H1 (cell line): ENCODE data around the gene KMT5B. TPM values are rescaled to one million over a fixed set of nuclear protein-coding genes. Genes with fewer than 3 reads are reported as not detected.

Source experiments
- CTCF ChIA-PET: fragments of 300-600 bp; sonication (Branson Sonifier 250); formaldehyde crosslinking; loops from one replicate; lab custom pipeline; 2021; ENCODE audit not compliant: partially characterized antibody; lab: Charles Lee
- POLR2A ChIA-PET: fragments of 300-600 bp; sonication (Branson Sonifier 250); formaldehyde crosslinking; loops from one replicate; lab custom pipeline; 2021; ENCODE audit warnings: inconsistent platforms; ENCODE audit not compliant: partially characterized antibody; lab: Charles Lee
- DNase-seq, 2 experiments: peaks; one replicate each; pipeline versions ENCODE4 v3.0.0 to v3.0.0-alpha.2; 2010 to 2022; ENCODE audit warnings: low spot score in 2 of 2, low read depth in 1 of 2, mixed read lengths in 1 of 2
- FAIRE-seq: peaks from 2 replicates; lab custom pipeline; 2011; peaks lifted over from hg19 to GRCh38; lab: Jason Lieb, UNC
- H2AFZ ChIP-seq: 2 replicates; pipeline ENCODE4 v1.8.1; 2012; ENCODE audit warnings: low read length, inconsistent platforms
- H2AK5ac ChIP-seq: 2 replicates; pipeline ENCODE4 v1.6.1; 2013; ENCODE audit warnings: low read depth, low read length
- H2BK120ac ChIP-seq: replicated peaks from 2 replicates; pipeline ENCODE3; 2013; ENCODE audit warnings: low read depth, low read length, inconsistent platforms
- H2BK12ac ChIP-seq: 2 replicates; pipeline ENCODE4 v1.6.1; 2013; ENCODE audit warnings: low read depth, low read length
- H2BK15ac ChIP-seq: 2 replicates; pipeline ENCODE4 v1.6.1; 2013; ENCODE audit warnings: low read length
- H2BK20ac ChIP-seq: 2 replicates; pipeline ENCODE4 v1.6.1; 2013; ENCODE audit warnings: low read length
- H2BK5ac ChIP-seq: 2 replicates; pipeline ENCODE4 v1.6.1; 2013; ENCODE audit warnings: low read depth, low read length
- H3K14ac ChIP-seq: 2 replicates; pipeline ENCODE4 v1.6.1; 2013; ENCODE audit warnings: inconsistent platforms; ENCODE audit not compliant: insufficient read length
- H3K18ac ChIP-seq: 2 replicates; pipeline ENCODE4 v1.6.1; 2013; ENCODE audit warnings: low read length; ENCODE audit errors: extremely low read depth
- H3K23ac ChIP-seq: 2 replicates; pipeline ENCODE4 v1.6.1; 2013; ENCODE audit warnings: inconsistent platforms; ENCODE audit not compliant: insufficient read length
- H3K23me2 ChIP-seq: 2 replicates; pipeline ENCODE4 v1.6.1; 2013; ENCODE audit warnings: low read depth, low read length
- H3K27ac ChIP-seq: 2 replicates; pipeline ENCODE4 v1.6.1; 2011; ENCODE audit warnings: low read depth, low read length, inconsistent platforms
- H3K27me3 ChIP-seq, 4 experiments: replicated peaks in 1 of 4; 1 replicate in 1 of 4; 2 replicates in 3 of 4; pipeline versions ENCODE4 v1.6.1 to v1.8.1; 2011 to 2013; ENCODE audit warnings: low read length in 3 of 4, mild to moderate bottlenecking in 3 of 4, inconsistent platforms in 2 of 4, mixed read lengths in 2 of 4, moderate library complexity in 1 of 4; ENCODE audit not compliant: control insufficient read depth in 3 of 4, insufficient read depth in 3 of 4; ENCODE audit errors: extremely low read depth in 1 of 4
- H3K36me3 ChIP-seq, 4 experiments: 2 replicates each; pipeline versions ENCODE4 v1.6.1 to v1.8.1; 2011 to 2013; ENCODE audit warnings: mild to moderate bottlenecking in 4 of 4, low read length in 3 of 4, moderate library complexity in 2 of 4, control low read depth in 1 of 4, inconsistent platforms in 1 of 4; ENCODE audit not compliant: insufficient read depth in 4 of 4, control insufficient read depth in 2 of 4
- H3K4ac ChIP-seq: replicated peaks from 2 replicates; pipeline ENCODE3; 2013; ENCODE audit warnings: low read length, low read depth, mixed read lengths, inconsistent platforms; ENCODE audit not compliant: insufficient read length
- H3K4me1 ChIP-seq, 4 experiments: replicated peaks in 1 of 4; 1 replicate in 1 of 4; 2 replicates in 3 of 4; pipeline versions ENCODE4 v1.6.1 to v1.8.1; 2011 to 2013; ENCODE audit warnings: low read length in 3 of 4, inconsistent platforms in 2 of 4, mixed read lengths in 1 of 4; ENCODE audit not compliant: insufficient read depth in 4 of 4, control insufficient read depth in 3 of 4
- H3K4me2 ChIP-seq, 2 experiments: 2 replicates each; pipeline versions ENCODE4 v1.6.1 to v1.8.1; 2011 to 2013; ENCODE audit warnings: low read depth in 2 of 2, low read length in 2 of 2, control low read depth in 1 of 2, inconsistent platforms in 1 of 2, mild to moderate bottlenecking in 1 of 2; ENCODE audit not compliant: insufficient read depth in 1 of 2
- H3K4me3 ChIP-seq, 4 experiments: fragments of 200-600, 300-600 bp in 1 of 4; sonication (generic), shearing (Covaris generic), sonication (Bioruptor Twin) in 1 of 4; 2 replicates each; pipeline versions ENCODE4 v1.5.1 to v1.8.1; 2011 to 2016; ENCODE audit warnings: low read length in 4 of 4, low read depth in 3 of 4, control low read depth in 2 of 4, inconsistent platforms in 2 of 4, mild to moderate bottlenecking in 2 of 4, mixed read lengths in 1 of 4, moderate library complexity in 1 of 4; ENCODE audit not compliant: insufficient read depth in 2 of 4; ENCODE audit errors: extremely low read depth in 1 of 4
- H3K56ac ChIP-seq: replicated peaks from 2 replicates; pipeline ENCODE3; 2013; ENCODE audit warnings: low read depth, mild to moderate bottlenecking, mixed read lengths, low read length, inconsistent platforms; ENCODE audit not compliant: insufficient read length
- H3K79me1 ChIP-seq: 2 replicates; pipeline ENCODE4 v1.6.1; 2013; ENCODE audit warnings: low read depth, low read length, control low read depth
- H3K79me2 ChIP-seq, 2 experiments: 2 replicates each; pipeline versions ENCODE4 v1.6.1 to v1.8.1; 2012 to 2013; ENCODE audit warnings: low read length in 2 of 2, mild to moderate bottlenecking in 2 of 2, inconsistent platforms in 1 of 2; ENCODE audit not compliant: insufficient read depth in 2 of 2, control insufficient read depth in 1 of 2
- H3K9ac ChIP-seq, 4 experiments: replicated peaks in 1 of 4; 1 replicate in 1 of 4; 2 replicates in 3 of 4; pipeline versions ENCODE4 v1.6.1 to v1.8.1; 2011 to 2013; ENCODE audit warnings: low read depth in 3 of 4, low read length in 3 of 4, control low read depth in 2 of 4, mild to moderate bottlenecking in 2 of 4, moderate library complexity in 2 of 4, inconsistent platforms in 1 of 4; ENCODE audit errors: extremely low read depth in 1 of 4
- H3K9me3 ChIP-seq, 2 experiments: 2 replicates each; pipeline versions ENCODE4 v1.6.1 to v1.8.1; 2012 to 2013; ENCODE audit warnings: mild to moderate bottlenecking in 2 of 2, moderate library complexity in 2 of 2, control low read depth in 1 of 2, inconsistent platforms in 1 of 2, low read depth in 1 of 2, low read length in 1 of 2, mixed read lengths in 1 of 2; ENCODE audit not compliant: insufficient read depth in 2 of 2
- H4K20me1 ChIP-seq, 2 experiments: replicated peaks in 1 of 2; 2 replicates each; pipeline versions ENCODE3 to v1.8.1; 2011 to 2013; ENCODE audit warnings: inconsistent platforms in 2 of 2, low read length in 2 of 2, mild to moderate bottlenecking in 1 of 2; ENCODE audit not compliant: insufficient read depth in 2 of 2, control insufficient read depth in 1 of 2
- H4K5ac ChIP-seq: 2 replicates; pipeline ENCODE4 v1.6.1; 2013; ENCODE audit warnings: low read length, low read depth, mixed read lengths, inconsistent platforms; ENCODE audit not compliant: insufficient read length
- H4K8ac ChIP-seq: 2 replicates; pipeline ENCODE4 v1.8.0; 2013; ENCODE audit warnings: mild to moderate bottlenecking, moderate library complexity, low read length, inconsistent platforms; ENCODE audit not compliant: insufficient read depth; ENCODE audit errors: extremely low read depth
- H4K91ac ChIP-seq: replicated peaks from 2 replicates; pipeline ENCODE3; 2013; ENCODE audit warnings: low read length, mixed read lengths, inconsistent platforms; ENCODE audit not compliant: insufficient read length
- CREB1 ChIP-seq: IDR thresholded peaks from 2 replicates; pipeline ENCODE4 v1.6.1; 2012; ENCODE audit warnings: inconsistent platforms
- EZH2 ChIP-seq: fragments of 200-600 bp; sonication (generic); IDR thresholded peaks from 2 replicates; pipeline ENCODE4 v1.7.1; 2012; ENCODE audit warnings: low read depth, mild to moderate bottlenecking, moderate library complexity, low read length, inconsistent platforms; ENCODE audit not compliant: severe bottlenecking
- NRF1 ChIP-seq: IDR thresholded peaks from 2 replicates; pipeline ENCODE4 v1.6.1; 2011; ENCODE audit warnings: mild to moderate bottlenecking, low read depth, low read length, improper control_type of control experiment
- RXRA ChIP-seq: IDR thresholded peaks from 2 replicates; pipeline ENCODE4 v1.6.1; 2011; ENCODE audit warnings: low read depth, mild to moderate bottlenecking, low read length, moderate library complexity; ENCODE audit not compliant: insufficient read depth
- WGBS, 2 experiments: shearing (Covaris generic) in 1 of 2; methylation state at CpG; one replicate each; pipeline versions ENCODE4 v1.1.6 to v1.1.7; 2013 to 2015; ENCODE audit warnings: low lambda C conversion rate in 2 of 2, mixed read lengths in 2 of 2, inconsistent platforms in 1 of 2, low coverage in 1 of 2, missing lambda C conversion rate in 1 of 2; ENCODE audit not compliant: insufficient replicate concordance in 2 of 2, insufficient coverage in 1 of 2, insufficient read length in 1 of 2; ENCODE audit errors: extremely low coverage in 1 of 2, missing lambda C conversion rate in 1 of 2; 5-methylcytosine and 5-hydroxymethylcytosine counted together
- polyA plus RNA-seq, 7 experiments: library from polyadenylated mRNA; depleted of rRNA in 3 of 7; stranded (reverse) in 5 of 7; unstranded in 2 of 7; fragments of >200 nt in 5 of 7; fragments of 200-250 nt in 2 of 7; gene quantifications; 1 replicate in 5 of 7; 2 replicates in 1 of 7; 4 replicates in 1 of 7; pipeline versions ENCODE4 v1.2.1 to v1.2.3, GENCODE V29; 2011 to 2013; ENCODE audit warnings: missing spikeins in 2 of 7, mixed read lengths in 2 of 7
- total RNA-seq: library from RNA; stranded (reverse); fragmentation: NEBNext Ultra II Directional; extraction: Animal tissue kit (Norgen Biotek cat#: 25700); gene quantifications from 2 replicates; pipeline ENCODE4 v1.2.1, GENCODE V29; 2021

The KMT5B gene
- total and polyA plus RNA-seq, 2 of the 8 experiments (the other 6 are each of a cell fraction or from before 2014, with no cell fraction given): 11.0 to 40.8 TPM

DNA sequence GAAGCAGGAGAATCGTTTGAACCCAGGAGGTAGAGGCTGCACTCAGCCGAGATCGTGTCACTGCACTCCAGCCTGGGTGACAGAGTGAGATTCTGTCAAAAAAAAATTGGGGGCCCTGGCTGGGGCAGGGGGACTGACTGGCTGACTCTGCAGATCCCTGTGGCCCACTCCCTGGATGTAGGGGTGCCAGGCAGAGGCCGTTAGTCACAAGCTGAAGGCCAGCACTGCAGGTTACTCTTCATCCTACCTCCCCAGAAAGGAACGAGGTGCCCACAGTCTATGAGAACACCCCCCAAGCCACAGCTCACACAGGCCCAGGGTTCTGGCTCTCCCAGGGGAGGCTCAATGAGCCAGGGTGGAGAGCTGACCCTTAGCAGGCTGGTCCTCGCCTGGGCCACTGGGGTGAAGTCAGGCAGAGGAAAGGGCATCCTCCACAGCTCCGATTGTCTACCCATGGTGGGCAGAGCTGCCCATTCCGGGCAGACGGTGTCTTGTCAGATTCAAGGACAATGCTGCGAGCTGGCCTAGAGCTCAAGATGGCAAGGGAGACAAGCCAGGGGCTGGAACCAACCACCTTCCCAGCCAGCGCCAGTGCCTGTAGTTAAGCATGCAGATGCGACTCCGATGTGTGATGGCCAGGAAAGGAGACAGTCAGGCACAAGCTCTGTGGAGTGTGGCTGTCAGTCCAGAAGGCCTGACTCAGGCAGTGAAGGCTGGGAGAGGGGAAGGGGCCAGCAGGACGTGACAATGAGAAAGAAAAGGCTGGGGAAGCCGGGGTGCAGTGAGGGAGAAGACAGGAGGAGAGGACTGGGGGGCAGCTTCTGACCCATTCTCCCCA is 46.2 kb upstream of the KMT5B start:
- Histone ChIP-seq H3K4me1 (peaks cover 0 to 10% (median 4%) of the 10 kb centered on the region in 4 experiments; a peak in 5 of 7 replicates), H2BK12ac (no peak overlapping the region), H4K91ac (no peak overlapping the region), H3K79me1 (no peaks in the 10 kb centered on the region), H3K27me3 (peaks cover 0 to 11% (median 4%) of the 10 kb centered on the region in 4 experiments; a peak in 2 of 7 replicates), H4K8ac (0 out of 2 replicates have a peak overlapping the region, but pooled peaks have one; percentile 66), H2AFZ (no peak overlapping the region), H3K4ac (no peak overlapping the region), H2BK20ac (no peak overlapping the region), H3K36me3 (peaks cover 2 to 33% (median 15%) of the 10 kb centered on the region in 4 experiments; a peak in 7 of 8 replicates), H4K5ac (no peak overlapping the region), H4K20me1 (peaks cover 0 to 3% of the 10 kb centered on the region in 2 experiments), H3K14ac (no peak overlapping the region), H3K56ac (no peak overlapping the region), H3K79me2 (no peaks in the 10 kb centered on the region), H3K18ac (no peak overlapping the region), H3K23me2 (peaks cover 4% of the 10 kb centered on the region; the same call in 1 of the 2 replicates), H2AK5ac (no peak overlapping the region), H2BK5ac (no peak overlapping the region), H3K27ac (no peak overlapping the region), H3K4me2 (no peak overlapping the region), H3K9me3 (no peaks in the 10 kb centered on the region), H3K9ac (no peak overlapping the region), H3K23ac (no peak overlapping the region), H2BK15ac (no peak overlapping the region), H2BK120ac (no peak overlapping the region), H3K4me3 (no peak overlapping the region)
- ChIA-PET CTCF (interaction anchor here (0.7 to 7.0 kb wide), 18 partner anchors 12 to 198 kb away, joined by 3 to 141 read pairs (median 4); partner anchors contain the start of gene C11orf24), POLR2A (interaction anchor here (1.3 to 3.2 kb wide), 8 partner anchors 8 to 85 kb away, joined by 3 to 22 read pairs (median 4); partner anchors contain the start of gene C11orf24)
- FAIRE-seq (no peak), DNase-seq (no peak)
- TF ChIP-seq EZH2: no peak
- no peak for TF ChIP-seq CREB1
- no peak for TF ChIP-seq NRF1
- TF ChIP-seq RXRA: no peak
- 90% methylated on average over 15 of the region's 15 CpGs; no CpG with 5 or more reads in 1 of the 2 experiments for WGBS, 2 experiments
